Fibroblast of skin of scalp (primary cell): Measurements from ENCODE around the gene BRCA2.
A peak's percentile ranks its signal among the peaks of the same experiment; 100 is the strongest.

Source experiments
- DNase-seq: peaks from one replicate; pipeline ENCODE4 v3.0.0-alpha.2; 2013

The BRCA2 gene

GRCh38 chr13:32428581-32429432 is 113.5 kb downstream of the BRCA2 start:
- DNase-seq = no peak

- no peak for DNase-seq
These were observed 114.2 kb downstream of the BRCA2 start for GRCh38 chr13:32429433-32429909.

GRCh38 chr13:32430018-32430747 is 114.9 kb downstream of the BRCA2 start:
- no peak for DNase-seq

GRCh38 chr13:32431361-32431760 is 116.1 kb downstream of the BRCA2 start:
- no peak for DNase-seq

DNA sequence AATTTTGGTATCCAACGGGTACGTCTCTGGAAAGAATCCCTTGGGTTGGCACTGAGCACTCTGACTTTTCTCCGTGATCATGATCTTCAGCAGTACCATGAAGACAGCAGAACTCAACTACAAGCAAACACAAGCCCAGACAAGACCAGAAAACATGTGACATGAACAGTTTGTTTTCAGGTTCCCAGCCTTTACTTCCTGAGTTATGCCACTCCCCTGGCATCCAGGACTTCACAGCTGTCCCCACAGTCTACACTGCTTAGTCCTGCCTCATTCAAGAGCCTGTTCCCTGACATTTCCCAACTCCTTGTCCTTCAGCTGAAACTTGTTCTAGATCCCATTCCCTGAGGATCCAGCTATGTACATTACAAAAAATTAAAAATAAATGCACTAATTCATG is 117.5 kb downstream of the BRCA2 start:
- no peak for DNase-seq

DNA sequence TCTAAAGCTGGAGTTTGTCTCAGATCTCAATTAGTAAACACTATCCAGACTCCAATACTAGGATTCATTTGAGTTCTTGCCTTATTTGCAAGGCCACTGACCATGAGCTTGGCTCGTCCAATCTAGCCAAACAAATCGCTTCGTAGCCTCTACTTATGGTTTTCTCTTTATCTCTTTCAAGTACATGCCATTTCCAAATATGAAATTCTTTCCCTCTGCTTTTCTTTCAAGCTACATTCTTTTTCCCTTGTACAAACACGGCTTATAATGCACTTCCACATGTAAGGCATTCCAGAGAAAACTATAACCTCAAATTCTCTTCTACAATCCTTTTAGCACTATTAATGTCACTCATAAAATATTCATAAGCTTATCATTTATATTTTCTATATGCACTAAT is 123.6 kb downstream of the BRCA2 start:
- peak; percentile 38 for DNase-seq

DNA sequence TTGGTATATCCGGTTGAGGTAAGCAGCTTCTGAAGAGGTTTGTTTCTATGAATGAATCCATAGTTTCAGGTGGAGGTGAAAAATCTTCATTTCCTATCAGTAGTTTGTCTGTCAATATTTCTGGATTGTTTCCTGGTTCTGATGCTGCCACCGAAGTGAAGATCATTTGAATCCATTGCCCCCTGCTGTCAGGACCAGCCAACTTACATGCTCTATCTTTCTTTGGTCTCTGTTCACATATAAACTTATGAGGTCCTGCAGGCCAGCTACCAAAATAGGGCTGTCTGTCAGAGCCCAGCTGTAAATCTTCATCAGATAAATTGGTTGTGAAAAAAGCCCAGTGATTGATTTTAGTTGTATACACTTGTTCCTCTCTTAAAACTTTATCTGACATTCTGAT is 127.8 kb downstream of the BRCA2 start:
- DNase-seq = peak; percentile 12

GRCh38 chr13:32445461-32445860 is 130.2 kb downstream of the BRCA2 start:
- no peak for DNase-seq

DNA sequence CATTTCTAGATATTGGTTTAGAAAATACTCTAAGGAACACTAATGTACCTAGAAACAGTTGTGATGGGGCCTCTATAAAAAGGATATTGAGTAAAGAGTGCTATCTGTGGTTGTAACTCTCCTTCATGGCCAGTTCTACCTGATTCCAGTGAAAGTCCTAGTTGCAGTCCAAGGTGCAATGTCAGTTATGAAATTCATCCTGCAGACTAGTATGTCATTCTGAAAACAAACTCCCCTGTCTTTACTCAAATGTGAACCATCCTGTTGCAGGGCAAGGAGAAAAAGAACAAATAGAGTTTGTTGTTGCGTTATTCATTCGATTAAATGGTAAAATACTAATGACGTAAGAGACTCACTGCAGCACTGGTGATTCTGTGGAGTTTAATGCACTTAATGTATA is 130.9 kb downstream of the BRCA2 start:
- no peak for DNase-seq

DNA sequence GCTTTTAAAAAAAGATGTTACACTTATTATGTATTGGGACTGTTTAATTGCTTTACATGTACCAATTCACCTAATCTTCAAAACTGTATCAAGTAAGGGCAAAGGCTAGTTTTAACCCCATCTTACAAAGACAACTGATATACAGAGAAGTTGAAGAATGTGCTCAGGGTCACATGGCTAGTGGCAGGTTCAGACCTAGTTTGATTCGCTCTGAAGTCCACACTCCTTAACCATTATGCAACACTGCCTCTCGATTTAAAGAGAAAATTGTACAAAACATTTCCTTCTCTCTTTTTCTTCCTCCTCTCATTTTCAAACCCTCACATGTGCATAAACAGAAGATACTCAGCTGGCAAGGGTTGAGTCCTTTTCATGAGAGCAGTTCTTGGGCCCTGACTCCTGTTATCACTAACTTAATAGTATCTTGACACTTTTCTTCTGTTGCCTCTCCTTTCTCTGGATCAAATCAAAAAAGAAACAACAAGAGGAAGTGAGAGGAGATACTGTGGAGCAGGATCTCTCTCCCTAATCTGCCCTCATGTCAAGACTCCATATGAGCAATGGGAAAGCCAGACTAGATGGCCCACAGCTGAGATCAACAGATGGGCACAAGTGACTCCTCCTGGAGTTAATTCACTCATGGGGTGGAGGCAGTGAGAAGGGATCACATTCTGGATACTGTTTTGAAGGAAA is 131.6 kb downstream of the BRCA2 start:
- DNase-seq = no peak

- no peak for DNase-seq
These were observed 132.8 kb downstream of the BRCA2 start for GRCh38 chr13:32447894-32448623.

- no peak for DNase-seq
These were observed 133.7 kb downstream of the BRCA2 start for GRCh38 chr13:32448972-32449371.
